Hepatocyte (in vitro differentiated cells): ENCODE data around the gene LYRM9.

Experiments used
- EZH2 ChIP-seq: fragments of 200-600 bp; sonication (generic); IDR thresholded peaks from 2 replicates; pipeline ENCODE4 v1.6.1; 2016; ENCODE audit warnings: antibody characterized with exemption, mild to moderate bottlenecking, borderline replicate concordance
- TF ChIP-seq, protein P1 (sequence below): fragments of 200-600 bp; sonication (generic); IDR thresholded peaks from 2 replicates; pipeline ENCODE4 v1.5.1; 2016; ENCODE audit warnings: antibody characterized with exemption, mild to moderate bottlenecking; ENCODE audit not compliant: poor library complexity

DNA sequence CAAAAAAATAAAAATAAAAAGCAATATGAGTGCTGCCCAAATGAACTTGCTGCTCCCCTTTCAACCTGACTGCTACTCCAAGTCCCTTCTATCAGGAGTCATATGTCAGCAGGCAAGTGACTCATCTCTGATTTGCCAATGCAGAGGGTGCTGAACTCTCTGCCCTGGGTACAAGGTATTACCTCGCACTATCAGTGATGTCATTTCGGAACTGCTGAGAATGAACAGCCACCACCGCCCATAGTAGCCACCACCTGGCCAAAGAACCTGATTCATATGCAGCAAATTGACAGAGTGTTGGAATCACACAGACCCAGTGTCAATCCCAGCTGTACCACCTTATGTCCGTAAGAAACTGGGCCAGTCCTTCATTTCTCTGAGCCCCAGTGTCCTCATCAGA is 31.2 kb downstream of the LYRM9 start:
- TF ChIP-seq, protein P1, sequence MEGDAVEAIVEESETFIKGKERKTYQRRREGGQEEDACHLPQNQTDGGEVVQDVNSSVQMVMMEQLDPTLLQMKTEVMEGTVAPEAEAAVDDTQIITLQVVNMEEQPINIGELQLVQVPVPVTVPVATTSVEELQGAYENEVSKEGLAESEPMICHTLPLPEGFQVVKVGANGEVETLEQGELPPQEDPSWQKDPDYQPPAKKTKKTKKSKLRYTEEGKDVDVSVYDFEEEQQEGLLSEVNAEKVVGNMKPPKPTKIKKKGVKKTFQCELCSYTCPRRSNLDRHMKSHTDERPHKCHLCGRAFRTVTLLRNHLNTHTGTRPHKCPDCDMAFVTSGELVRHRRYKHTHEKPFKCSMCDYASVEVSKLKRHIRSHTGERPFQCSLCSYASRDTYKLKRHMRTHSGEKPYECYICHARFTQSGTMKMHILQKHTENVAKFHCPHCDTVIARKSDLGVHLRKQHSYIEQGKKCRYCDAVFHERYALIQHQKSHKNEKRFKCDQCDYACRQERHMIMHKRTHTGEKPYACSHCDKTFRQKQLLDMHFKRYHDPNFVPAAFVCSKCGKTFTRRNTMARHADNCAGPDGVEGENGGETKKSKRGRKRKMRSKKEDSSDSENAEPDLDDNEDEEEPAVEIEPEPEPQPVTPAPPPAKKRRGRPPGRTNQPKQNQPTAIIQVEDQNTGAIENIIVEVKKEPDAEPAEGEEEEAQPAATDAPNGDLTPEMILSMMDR, result no peak
- TF ChIP-seq EZH2, result no peak
